Activated CD8-positive, alpha-beta T cell treated with anti-CD3 and anti-CD28 coated beads for 36 hours (primary cell): Measurements from ENCODE around the gene ERC2. TPM values are rescaled to one million over a fixed set of nuclear protein-coding genes. Genes with fewer than 3 reads are reported as not detected.

Source experiments
- ATAC-seq: fragments of 200-7000 bp; cut with Tn5 transposase; one replicate; pipeline ENCODE4 v1.10.0; 2021; ENCODE audit warnings: mild to moderate bottlenecking, moderate library complexity
- CTCF ChIA-PET: fragments of 350-600 bp; sonication (Branson Sonifier 250); formaldehyde crosslinking; loops from one replicate; lab custom pipeline; 2021; ENCODE audit warnings: antibody characterized with exemption; lab: Charles Lee
- POLR2A ChIA-PET: fragments of 350-600 bp; sonication (Branson Sonifier 250); formaldehyde crosslinking; loops from one replicate; lab custom pipeline; 2021; ENCODE audit warnings: antibody characterized with exemption; lab: Charles Lee
- DNase-seq: peaks from one replicate; pipeline ENCODE4 v3.0.0-alpha.2; 2020
- H3K27ac Mint-ChIP-seq: one replicate; pipeline ENCODE4 v1.8.0; 2021; ENCODE audit warnings: mild to moderate bottlenecking, mixed read lengths
- H3K27me3 Mint-ChIP-seq: one replicate; pipeline ENCODE4 v1.8.0; 2021; ENCODE audit warnings: mixed read lengths
- H3K36me3 Mint-ChIP-seq: one replicate; pipeline ENCODE4 v1.8.0; 2021; ENCODE audit warnings: low read depth, mixed read lengths
- H3K4me1 Mint-ChIP-seq: one replicate; pipeline ENCODE4 v1.8.0; 2021; ENCODE audit warnings: low read depth, mixed read lengths
- H3K4me3 Mint-ChIP-seq: one replicate; pipeline ENCODE4 v1.8.0; 2021; ENCODE audit warnings: mild to moderate bottlenecking, moderate library complexity, mixed read lengths
- H3K9me3 Mint-ChIP-seq: one replicate; pipeline ENCODE4 v1.8.0; 2021; ENCODE audit warnings: mixed read lengths
- intact Hi-C: fragments of 100-400 bp; cut with micrococcal nuclease; formaldehyde crosslinking; loops from one replicate; pipeline ENCODE4 v1.10.0; 2022
- total RNA-seq, 2 experiments: library from RNA; stranded (reverse); gene quantifications; one replicate each; pipeline ENCODE4 v1.2.3, GENCODE V29; 2021
- TF ChIP-seq, protein P1 (sequence below): fragments of 200-600 bp; IDR thresholded peaks from one replicate; pipeline ENCODE4 v1.8.0; 2022; ENCODE audit warnings: antibody characterized with exemption, mild to moderate bottlenecking

ERC2 gene
- total RNA-seq, 2 experiments from 2014 or later, result 0.18 to 0.52 TPM

DNA sequence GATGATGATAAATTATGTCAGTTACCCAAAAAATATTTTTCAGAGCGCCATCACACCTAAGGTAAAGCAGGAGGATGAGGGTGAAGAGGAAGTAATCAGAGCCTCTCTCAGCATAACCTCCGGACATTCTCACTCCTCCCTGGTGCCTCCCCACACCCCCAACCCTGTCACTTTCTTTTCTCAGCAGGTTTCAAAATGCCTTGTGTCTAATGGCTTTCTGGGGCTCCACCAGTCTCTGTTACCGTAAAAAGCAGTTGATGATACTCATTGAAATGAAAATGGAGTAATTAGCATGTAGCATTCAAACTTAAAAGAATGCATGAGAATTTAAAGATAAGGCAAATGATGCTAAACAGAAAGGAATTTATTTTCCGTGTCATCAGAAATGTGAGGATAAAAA is 180.0 kb downstream of the ERC2 start:
- Mint-ChIP-seq H3K4me1 (peaks cover 5% of the 10 kb centered on the region), H3K27ac (no peak overlapping the region), H3K27me3 (peaks cover 14% of the 10 kb centered on the region), H3K4me3 (no peak overlapping the region), H3K9me3 (no peaks in the 10 kb centered on the region), H3K36me3 (no peaks in the 10 kb centered on the region)
- TF ChIP-seq, protein P1, sequence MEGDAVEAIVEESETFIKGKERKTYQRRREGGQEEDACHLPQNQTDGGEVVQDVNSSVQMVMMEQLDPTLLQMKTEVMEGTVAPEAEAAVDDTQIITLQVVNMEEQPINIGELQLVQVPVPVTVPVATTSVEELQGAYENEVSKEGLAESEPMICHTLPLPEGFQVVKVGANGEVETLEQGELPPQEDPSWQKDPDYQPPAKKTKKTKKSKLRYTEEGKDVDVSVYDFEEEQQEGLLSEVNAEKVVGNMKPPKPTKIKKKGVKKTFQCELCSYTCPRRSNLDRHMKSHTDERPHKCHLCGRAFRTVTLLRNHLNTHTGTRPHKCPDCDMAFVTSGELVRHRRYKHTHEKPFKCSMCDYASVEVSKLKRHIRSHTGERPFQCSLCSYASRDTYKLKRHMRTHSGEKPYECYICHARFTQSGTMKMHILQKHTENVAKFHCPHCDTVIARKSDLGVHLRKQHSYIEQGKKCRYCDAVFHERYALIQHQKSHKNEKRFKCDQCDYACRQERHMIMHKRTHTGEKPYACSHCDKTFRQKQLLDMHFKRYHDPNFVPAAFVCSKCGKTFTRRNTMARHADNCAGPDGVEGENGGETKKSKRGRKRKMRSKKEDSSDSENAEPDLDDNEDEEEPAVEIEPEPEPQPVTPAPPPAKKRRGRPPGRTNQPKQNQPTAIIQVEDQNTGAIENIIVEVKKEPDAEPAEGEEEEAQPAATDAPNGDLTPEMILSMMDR, result no peak
- CTCF ChIA-PET, result no interaction called here
- POLR2A ChIA-PET, result no interaction called here
- DNase-seq (no peak), ATAC-seq (no peak)
- intact Hi-C loops, result no loop called here

DNA sequence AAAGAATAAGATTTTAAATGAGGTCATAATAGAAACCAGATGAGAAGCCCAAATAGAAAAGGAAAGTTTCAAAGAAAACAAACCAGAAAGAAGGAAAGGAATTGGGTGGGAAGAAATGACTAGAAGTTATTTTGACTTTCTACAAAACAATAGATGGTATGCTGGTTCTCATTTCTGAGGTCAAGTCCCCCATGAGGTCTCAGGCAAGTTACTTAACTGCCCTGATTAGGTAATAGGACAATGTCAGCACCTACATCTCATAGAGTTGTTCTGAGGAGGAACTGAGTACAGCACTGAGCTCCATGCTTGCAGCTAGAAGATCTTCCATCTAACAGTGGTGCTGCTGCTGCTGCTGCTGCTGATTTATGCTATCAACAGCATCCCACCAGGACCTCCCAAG is 185.9 kb downstream of the ERC2 start:
- CTCF ChIA-PET, result no interaction called here
- POLR2A ChIA-PET, result no interaction called here
- peaks cover 16% of the 10 kb centered on the region for H3K27me3 Mint-ChIP-seq
- ATAC-seq, result no peak
- H3K36me3 Mint-ChIP-seq, result no peaks in the 10 kb centered on the region
- no peak for DNase-seq
- H3K9me3 Mint-ChIP-seq, result no peaks in the 10 kb centered on the region
- H3K27ac Mint-ChIP-seq, result no peak overlapping the region
- H3K4me3 Mint-ChIP-seq, result no peak overlapping the region
- H3K4me1 Mint-ChIP-seq, result no peaks in the 10 kb centered on the region
- intact Hi-C loops, result no loop called here
- TF ChIP-seq, protein P1, result no peak

DNA sequence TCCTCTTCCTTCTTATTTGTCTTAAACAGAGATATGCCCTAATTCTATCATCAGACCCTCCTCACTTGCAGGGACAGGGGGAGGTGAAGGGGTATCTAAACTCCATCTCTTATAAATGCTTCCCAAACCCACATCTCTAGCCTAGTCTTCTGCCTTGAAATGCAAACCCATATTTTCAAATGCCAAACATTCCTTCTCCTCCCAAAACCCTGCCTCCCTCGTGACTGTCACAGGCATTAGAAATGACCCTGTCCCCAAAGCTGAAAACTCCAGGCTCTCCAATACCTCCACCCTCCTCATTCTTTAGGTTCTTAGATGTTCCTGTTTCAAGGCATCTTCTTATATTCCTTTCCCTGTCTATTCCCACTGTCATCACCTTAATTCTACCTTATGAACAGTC is 191.0 kb downstream of the ERC2 start:
- Mint-ChIP-seq H3K9me3 (no peaks in the 10 kb centered on the region), H3K36me3 (no peaks in the 10 kb centered on the region), H3K4me1 (no peaks in the 10 kb centered on the region), H3K27ac (no peak overlapping the region), H3K27me3 (peaks cover 11% of the 10 kb centered on the region), H3K4me3 (no peak overlapping the region)
- TF ChIP-seq, protein P1, result no peak
- intact Hi-C loops, result no loop called here
- no peak for ATAC-seq
- no peak for DNase-seq
- ChIA-PET CTCF (no interaction called here), POLR2A (no interaction called here)

DNA sequence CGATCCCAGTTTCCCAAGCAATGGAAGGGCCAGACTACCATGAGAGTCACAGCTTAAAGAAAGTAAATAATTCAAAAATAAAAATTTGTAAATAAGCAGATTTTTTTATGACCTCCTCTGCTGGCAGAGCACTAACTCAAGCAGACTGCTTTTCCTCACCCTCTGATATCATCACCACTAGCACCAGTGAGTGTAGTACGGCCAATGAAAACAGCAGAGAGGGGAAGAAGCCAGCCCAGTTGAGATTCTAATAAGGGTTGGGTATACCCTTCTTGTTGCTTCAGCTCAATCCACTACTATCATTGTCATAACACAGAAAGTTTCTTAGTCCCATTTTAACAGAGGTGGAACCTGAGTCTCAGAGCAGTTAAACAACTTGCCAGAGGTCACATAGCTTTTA is 193.1 kb downstream of the ERC2 start:
- TF ChIP-seq, protein P1, result no peak
- DNase-seq (no peak), ATAC-seq (no peak)
- no peaks in the 10 kb centered on the region for H3K36me3 Mint-ChIP-seq
- intact Hi-C loops, result no loop called here
- H3K4me3 Mint-ChIP-seq, result no peak overlapping the region
- POLR2A ChIA-PET, result no interaction called here
- CTCF ChIA-PET, result interaction anchor here (0.7 to 1.3 kb wide), 2 partner anchors 20 to 319 kb away, joined by 3 to 5 read pairs; no protein-coding TSS in a partner anchor
- H3K4me1 Mint-ChIP-seq, result no peaks in the 10 kb centered on the region
- no peaks in the 10 kb centered on the region for H3K9me3 Mint-ChIP-seq
- H3K27ac Mint-ChIP-seq, result no peak overlapping the region
- peaks cover 11% of the 10 kb centered on the region for H3K27me3 Mint-ChIP-seq

DNA sequence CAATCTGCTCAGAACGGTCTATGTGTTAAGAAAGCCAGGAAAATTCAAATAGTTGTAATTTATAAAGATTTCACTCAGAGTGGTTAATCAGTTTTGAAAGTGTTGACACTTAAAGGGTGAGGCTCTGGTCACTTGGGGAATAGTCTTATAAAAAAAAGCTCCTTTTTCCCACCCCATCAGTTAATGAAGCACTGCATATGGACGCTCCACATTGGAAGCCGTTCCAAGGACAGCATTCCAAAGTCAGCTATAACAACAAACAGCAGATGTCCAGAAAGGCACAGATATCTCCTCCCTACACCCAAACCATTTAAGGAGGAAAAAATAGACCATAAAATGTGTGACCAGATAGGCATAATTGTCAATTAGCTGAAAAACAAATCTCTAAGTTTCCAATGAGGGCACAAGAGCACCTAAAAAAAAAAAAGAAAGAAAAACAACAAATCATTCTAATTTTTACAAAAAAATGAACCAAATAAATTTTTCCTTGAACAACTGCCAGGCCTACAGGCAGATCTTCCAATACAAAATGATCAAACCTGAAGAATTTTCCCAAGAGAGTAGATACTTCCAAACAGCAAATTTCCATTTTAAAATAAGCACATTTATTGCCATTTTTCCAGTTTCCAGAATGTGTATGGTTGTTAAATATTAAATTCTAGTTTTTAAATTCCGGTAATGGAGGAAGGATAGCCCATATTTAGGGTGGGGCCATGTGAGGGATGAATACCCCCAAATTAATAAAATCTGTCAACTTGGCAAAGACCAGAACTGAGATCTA is 198.3 kb downstream of the ERC2 start:
- no peaks in the 10 kb centered on the region for H3K9me3 Mint-ChIP-seq

More for the DNA sequence above, 198.3 kb downstream of the ERC2 start:
- no peak for ATAC-seq
- no peak for DNase-seq
- no peaks in the 10 kb centered on the region for H3K36me3 Mint-ChIP-seq
- no peak overlapping the region for H3K27ac Mint-ChIP-seq
- POLR2A ChIA-PET, result no interaction called here
- H3K27me3 Mint-ChIP-seq, result peaks cover 7% of the 10 kb centered on the region
- CTCF ChIA-PET, result interaction anchor here (1.1 to 1.4 kb wide), 2 partner anchors 17 to 33 kb away, joined by 3 read pairs; no protein-coding TSS in a partner anchor
- H3K4me1 Mint-ChIP-seq, result no peaks in the 10 kb centered on the region
- no peak overlapping the region for H3K4me3 Mint-ChIP-seq
- intact Hi-C loops, result no loop called here
- TF ChIP-seq, protein P1, result no peak
